Neural cell (in vitro differentiated cells): ENCODE results near the gene AFF3.

Experiments used
- EP300 ChIP-seq: fragments of 450-650 bp; conservative IDR thresholded peaks from 2 replicates; pipeline ENCODE4 v1.6.1; 2014; ENCODE audit warnings: antibody characterized with exemption, mild to moderate bottlenecking, moderate library complexity; ENCODE audit not compliant: poor library complexity, severe bottlenecking
- EZH2 ChIP-seq: fragments of 200-600, 300-800 bp; shearing (Covaris generic), sonication (generic); IDR thresholded peaks from 2 replicates; pipeline ENCODE4 v1.6.1; 2014; ENCODE audit warnings: antibody characterized with exemption, low read length, borderline replicate concordance, mild to moderate bottlenecking; ENCODE audit not compliant: insufficient read depth, poor library complexity, severe bottlenecking
- MXI1 ChIP-seq: fragments of 450-650 bp; conservative IDR thresholded peaks from 2 replicates; pipeline ENCODE4 v1.6.1; 2014; ENCODE audit warnings: antibody characterized with exemption, mild to moderate bottlenecking; ENCODE audit not compliant: poor library complexity, severe bottlenecking
- POLR2AphosphoS5 ChIP-seq: IDR thresholded peaks from 2 replicates; pipeline ENCODE4 v1.6.1; 2012
- RAD21 ChIP-seq: fragments of 450-650 bp; conservative IDR thresholded peaks from 2 replicates; pipeline ENCODE4 v1.6.1; 2014; ENCODE audit warnings: antibody characterized with exemption, mild to moderate bottlenecking, moderate library complexity
- TAF1 ChIP-seq: IDR thresholded peaks from 2 replicates; pipeline ENCODE4 v1.6.1; 2012; ENCODE audit warnings: low read depth
- TF ChIP-seq, protein P1 (sequence below): fragments of 450-650 bp; IDR thresholded peaks from 2 replicates; pipeline ENCODE4 v1.5.1; 2014; ENCODE audit warnings: antibody characterized with exemption, mild to moderate bottlenecking, moderate library complexity; ENCODE audit not compliant: poor library complexity, severe bottlenecking
- TF ChIP-seq, protein P2 (sequence below): IDR thresholded peaks from 2 replicates; pipeline ENCODE4 v1.6.1; 2012; ENCODE audit warnings: borderline replicate concordance

GRCh38 chr2:99891428-99891780 is 251.0 kb downstream of the AFF3 start:
- TF ChIP-seq, protein P1, sequence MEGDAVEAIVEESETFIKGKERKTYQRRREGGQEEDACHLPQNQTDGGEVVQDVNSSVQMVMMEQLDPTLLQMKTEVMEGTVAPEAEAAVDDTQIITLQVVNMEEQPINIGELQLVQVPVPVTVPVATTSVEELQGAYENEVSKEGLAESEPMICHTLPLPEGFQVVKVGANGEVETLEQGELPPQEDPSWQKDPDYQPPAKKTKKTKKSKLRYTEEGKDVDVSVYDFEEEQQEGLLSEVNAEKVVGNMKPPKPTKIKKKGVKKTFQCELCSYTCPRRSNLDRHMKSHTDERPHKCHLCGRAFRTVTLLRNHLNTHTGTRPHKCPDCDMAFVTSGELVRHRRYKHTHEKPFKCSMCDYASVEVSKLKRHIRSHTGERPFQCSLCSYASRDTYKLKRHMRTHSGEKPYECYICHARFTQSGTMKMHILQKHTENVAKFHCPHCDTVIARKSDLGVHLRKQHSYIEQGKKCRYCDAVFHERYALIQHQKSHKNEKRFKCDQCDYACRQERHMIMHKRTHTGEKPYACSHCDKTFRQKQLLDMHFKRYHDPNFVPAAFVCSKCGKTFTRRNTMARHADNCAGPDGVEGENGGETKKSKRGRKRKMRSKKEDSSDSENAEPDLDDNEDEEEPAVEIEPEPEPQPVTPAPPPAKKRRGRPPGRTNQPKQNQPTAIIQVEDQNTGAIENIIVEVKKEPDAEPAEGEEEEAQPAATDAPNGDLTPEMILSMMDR, result no peak
- TF ChIP-seq MXI1, result no peak
- no peak for TF ChIP-seq EP300
- TF ChIP-seq POLR2AphosphoS5, result no peak
- no peak for TF ChIP-seq EZH2
- TF ChIP-seq TAF1, result no peak
- TF ChIP-seq, protein P2, sequence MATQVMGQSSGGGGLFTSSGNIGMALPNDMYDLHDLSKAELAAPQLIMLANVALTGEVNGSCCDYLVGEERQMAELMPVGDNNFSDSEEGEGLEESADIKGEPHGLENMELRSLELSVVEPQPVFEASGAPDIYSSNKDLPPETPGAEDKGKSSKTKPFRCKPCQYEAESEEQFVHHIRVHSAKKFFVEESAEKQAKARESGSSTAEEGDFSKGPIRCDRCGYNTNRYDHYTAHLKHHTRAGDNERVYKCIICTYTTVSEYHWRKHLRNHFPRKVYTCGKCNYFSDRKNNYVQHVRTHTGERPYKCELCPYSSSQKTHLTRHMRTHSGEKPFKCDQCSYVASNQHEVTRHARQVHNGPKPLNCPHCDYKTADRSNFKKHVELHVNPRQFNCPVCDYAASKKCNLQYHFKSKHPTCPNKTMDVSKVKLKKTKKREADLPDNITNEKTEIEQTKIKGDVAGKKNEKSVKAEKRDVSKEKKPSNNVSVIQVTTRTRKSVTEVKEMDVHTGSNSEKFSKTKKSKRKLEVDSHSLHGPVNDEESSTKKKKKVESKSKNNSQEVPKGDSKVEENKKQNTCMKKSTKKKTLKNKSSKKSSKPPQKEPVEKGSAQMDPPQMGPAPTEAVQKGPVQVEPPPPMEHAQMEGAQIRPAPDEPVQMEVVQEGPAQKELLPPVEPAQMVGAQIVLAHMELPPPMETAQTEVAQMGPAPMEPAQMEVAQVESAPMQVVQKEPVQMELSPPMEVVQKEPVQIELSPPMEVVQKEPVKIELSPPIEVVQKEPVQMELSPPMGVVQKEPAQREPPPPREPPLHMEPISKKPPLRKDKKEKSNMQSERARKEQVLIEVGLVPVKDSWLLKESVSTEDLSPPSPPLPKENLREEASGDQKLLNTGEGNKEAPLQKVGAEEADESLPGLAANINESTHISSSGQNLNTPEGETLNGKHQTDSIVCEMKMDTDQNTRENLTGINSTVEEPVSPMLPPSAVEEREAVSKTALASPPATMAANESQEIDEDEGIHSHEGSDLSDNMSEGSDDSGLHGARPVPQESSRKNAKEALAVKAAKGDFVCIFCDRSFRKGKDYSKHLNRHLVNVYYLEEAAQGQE, result no peak
- TF ChIP-seq RAD21, result no peak
